SKM-1 (cell line): ENCODE results near the gene KIF23.

Source experiments
- DNase-seq: peaks from one replicate; lab custom pipeline; 2025; ENCODE audit not compliant: unreplicated experiment; lab: John Stamatoyannopoulos, UW

The KIF23 gene

DNA sequence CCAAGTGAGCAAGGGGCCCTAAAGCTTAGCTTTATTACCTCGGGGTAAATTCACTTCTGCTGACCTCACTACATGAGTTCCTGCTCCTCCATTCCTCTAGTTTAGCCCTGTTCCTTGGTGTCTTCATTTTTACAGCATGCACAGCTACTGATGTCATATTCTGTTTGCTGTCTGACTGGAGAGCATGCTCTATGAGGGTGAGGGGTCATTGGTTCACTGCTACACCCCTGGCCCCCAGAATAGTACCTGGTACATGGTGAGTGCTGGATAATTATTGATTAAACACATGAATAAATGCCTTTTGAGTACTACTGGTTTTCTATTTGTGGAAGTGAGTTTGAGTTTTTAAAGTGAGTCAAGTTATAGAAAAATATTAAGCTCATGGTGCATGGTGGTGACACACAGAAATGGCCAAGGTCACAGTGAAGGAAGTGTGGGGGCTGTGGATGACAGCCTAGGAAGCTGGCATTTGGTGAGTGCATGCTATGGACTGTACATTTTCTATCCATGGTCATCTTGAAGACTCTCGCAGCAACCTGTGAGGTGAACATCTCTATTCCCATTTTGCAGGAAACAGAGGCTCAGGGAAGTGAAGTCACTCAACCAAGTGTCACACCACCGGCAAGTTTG, 72.4 kb downstream of the KIF23 start:
- DNase-seq = no peak

DNA sequence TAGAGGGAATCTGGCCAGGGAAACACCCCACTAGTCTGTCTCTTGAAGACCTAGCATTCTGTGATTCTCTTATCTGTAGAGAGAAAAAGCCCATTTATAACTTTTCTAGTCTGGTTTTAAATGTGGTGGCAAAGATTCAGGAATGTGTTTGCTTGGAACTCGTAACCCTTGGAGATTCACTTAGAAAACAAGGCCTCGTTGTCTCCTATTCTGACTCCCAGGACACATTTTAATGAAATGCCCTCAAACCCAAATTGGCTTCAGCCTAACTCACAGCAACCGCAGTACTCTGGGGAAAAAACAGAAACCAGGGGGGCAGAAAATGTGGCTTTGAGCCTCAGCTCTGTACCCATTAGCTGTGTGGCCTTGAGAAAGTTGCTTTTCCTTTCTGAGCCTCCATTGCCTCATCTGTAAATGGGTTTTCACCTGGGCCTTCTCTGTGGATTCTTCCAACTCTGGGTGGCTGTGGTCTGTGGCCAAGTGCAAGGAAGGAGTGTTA, 75.0 kb downstream of the KIF23 start:
- DNase-seq = no peak

DNA sequence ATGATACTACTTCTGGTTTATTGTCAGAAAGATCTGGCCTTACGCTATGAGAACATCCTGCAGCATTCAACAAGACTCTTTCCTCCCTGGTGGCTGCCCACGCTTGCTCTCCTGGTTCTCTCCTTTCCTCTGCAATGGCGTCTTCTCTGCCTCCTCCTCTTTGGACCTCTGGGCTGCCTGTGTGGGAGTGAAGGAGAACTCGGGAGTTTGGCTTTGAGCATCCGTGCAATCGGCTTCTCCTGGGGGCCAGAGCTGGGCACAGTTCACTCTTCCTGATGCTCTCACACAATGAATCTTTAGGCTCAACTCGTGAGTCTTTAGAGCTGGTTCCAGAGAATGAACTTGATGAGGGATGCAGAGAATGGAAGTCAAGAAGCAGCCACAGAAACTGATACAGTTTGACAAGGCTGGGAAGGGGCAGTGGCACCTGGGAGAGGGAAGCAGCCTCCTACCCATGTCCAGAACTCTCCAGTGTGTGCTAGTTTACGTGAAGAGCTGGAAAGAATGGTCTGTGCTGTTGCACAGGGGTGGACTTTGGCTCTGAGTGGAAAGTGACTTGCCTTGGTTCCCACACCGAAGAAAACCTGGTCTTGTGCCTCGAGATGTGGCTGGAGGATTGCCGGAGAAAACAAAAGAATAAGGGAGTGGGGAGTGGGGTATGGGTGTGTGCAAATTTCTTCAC, 76.3 kb downstream of the KIF23 start:
- DNase-seq = no peak

GRCh38 chr15:69491038-69491505, 76.9 kb downstream of the KIF23 start:
- no peak for DNase-seq

GRCh38 chr15:69493406-69493805, 79.3 kb downstream of the KIF23 start:
- no peak for DNase-seq

GRCh38 chr15:69496001-69496400, 81.9 kb downstream of the KIF23 start:
- DNase-seq = no peak

DNA sequence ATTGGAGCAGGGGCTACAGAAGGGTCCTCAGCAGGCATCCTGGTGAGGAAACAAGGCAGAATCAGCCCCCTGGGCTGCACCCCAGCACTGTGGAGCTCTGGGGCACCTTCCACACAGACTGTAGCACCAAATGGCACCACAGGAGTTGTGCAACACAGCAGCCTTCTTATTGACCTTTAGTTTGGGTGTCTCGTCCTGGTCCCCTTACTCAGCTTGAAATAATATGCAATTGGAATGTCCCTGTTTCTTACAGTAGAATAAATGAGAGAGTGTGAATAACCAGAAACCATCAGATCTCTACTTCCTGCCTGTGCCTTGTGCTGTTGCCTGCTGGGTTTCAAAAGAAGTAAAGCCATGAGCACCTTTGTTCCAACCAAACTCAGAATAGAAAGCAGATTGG, 82.9 kb downstream of the KIF23 start:
- no peak for DNase-seq

- DNase-seq = no peak
Measured at GRCh38 chr15:69497667-69498066, 83.5 kb downstream of the KIF23 start.
